HG02678 (cell line): ENCODE results near the gene ADGRF3.
"Not testable (repeated sequence)": the region's sequence is repeated elsewhere in the genome, so short reads cannot be mapped to it uniquely, and the experiment has no call there.

ENCODE experiments used
- ATAC-seq: cut with Tn5 transposase; IDR thresholded peaks from one replicate; pipeline ENCODE4 v1.9.1; 2021; ENCODE audit warnings: mild to moderate bottlenecking, moderate library complexity; ENCODE audit not compliant: unreplicated experiment

The ADGRF3 gene

DNA sequence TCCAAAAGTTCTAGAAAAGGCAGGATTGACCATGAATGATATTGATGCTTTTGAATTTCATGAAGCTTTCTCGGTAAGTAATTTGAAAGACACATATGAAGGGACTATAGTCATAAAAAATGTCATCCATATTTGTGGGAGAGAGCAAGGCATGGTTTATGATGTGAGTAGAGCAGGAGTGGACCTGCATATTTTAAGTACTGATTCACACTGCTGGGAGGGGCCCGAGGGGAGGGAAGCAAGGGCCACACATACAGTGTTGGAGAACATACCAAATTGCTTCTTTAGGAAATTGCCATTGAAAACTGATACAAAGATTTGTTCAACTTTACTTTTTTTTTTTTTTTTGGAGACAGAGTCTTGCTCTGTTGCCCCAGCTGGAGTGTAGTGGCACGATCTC is 62.5 kb downstream of the ADGRF3 start:
- no peak for ATAC-seq

DNA sequence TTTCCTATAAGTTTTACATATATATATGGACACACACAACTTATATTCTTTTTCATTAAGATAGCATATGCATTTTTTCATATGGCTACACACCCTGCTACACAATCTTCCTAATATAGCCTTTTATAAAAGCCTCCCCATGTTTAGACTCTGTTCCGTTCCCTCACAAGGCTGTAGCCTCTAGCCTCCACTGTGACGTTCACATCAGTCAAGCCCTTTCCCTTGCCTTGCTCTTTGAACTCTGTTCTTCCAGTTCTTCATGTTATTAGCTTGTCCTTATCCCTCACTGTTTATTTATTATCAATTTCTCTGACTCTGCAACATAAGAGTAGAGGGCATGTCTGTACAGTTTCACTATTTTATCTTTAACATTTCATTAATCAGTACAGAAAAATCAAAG is 63.0 kb downstream of the ADGRF3 start:
- no peak for ATAC-seq

DNA sequence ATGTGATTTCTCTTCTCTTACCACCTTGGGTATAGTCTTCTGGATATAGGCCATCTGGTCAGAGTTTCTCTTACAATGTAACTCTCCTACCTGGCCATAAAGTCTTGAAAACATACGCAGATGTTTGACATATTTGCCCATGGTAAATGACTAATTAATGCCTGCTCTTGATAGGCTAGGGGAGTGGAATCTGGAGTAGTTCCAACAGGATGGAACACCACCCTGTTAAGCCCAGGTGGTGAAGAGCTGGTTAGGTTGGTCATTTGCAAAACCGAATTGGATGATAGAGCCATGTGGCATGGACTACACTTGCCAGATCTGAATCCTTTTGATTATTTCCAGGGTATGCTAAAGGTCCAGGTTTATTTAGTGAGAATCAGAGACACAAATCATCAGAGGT is 65.4 kb downstream of the ADGRF3 start:
- no peak for ATAC-seq

DNA sequence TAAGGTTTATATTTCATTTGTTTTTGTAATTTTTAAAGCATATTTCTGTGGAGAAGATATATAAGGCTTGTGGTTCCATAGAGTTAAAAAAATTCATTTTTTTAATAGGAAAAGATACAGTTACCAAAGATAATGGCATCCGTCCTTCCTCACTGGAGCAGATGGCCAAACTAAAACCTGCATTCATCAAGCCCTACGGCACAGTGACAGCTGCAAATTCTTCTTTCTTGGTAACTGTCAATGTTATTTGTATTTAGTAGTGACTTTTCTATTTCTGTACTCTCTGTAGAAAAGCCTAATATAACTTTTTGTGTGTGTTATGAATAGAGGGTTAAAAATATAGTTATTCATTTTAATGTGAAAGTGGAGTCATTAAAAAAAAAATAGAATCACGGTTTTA is 66.7 kb downstream of the ADGRF3 start:
- ATAC-seq, result no peak

- ATAC-seq, result no peak
These were observed 69.9 kb downstream of the ADGRF3 start for GRCh38 chr2:26276484-26277227.

GRCh38 chr2:26274058-26274613 is 72.5 kb downstream of the ADGRF3 start:
- ATAC-seq, result no peak

DNA sequence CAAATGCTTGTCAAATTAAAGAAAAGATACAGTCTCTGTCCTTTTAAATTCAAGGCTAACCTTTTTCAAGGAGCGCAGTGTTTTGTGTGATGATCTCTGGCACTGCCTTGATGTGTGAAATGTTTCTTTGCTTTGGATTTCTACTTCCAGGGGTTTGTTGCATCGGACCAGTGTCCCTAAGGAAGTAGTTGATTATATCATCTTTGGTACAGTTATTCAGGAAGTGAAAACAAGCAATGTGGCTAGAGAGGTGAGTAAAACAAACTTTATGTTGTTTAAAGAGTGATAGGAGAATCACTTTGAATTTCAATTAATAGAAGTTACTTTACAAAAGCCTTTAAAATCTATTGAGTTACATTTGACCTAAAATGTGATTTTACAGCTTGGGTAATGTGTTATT is 73.1 kb downstream of the ADGRF3 start:
- ATAC-seq, result no peak

- ATAC-seq, result no peak
These were observed 76.2 kb downstream of the ADGRF3 start for GRCh38 chr2:26270373-26270772.

- no peak for ATAC-seq
These were observed 76.9 kb downstream of the ADGRF3 start for GRCh38 chr2:26269571-26270158.

DNA sequence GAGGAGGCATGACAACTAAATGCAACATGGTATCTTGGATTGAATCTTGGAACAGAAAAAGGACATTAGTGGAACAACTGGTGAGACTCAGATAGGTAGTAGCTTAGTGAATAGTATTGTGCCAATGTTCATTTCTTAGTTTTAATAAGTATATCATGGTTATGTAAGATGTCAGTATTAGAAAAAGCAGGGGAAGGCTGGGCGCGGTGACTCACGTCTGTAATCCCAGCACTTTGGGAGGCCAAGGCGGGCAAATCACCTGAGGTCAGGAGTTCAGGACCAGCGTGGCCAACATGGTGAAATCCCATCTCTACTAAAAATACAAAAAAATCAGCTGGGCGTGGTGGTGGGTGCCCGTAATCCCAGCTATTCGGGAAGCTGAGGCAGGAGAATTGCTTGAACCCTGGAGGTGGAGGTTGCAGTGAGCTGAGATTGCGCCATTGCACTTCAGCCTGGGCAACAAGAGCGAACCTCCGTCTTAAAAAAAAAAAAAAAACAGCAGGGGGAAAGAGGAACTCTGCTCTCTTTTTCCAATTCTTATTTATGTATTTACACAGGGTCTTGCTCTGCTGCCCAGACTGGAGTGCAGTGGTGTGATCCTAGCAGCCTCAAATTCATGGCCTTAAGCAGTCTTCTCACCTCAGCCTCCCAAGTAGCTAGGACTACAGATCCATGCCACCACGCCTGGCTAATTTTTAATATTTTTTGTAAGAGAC is 77.8 kb downstream of the ADGRF3 start:
- not testable (repeated sequence) for ATAC-seq

DNA sequence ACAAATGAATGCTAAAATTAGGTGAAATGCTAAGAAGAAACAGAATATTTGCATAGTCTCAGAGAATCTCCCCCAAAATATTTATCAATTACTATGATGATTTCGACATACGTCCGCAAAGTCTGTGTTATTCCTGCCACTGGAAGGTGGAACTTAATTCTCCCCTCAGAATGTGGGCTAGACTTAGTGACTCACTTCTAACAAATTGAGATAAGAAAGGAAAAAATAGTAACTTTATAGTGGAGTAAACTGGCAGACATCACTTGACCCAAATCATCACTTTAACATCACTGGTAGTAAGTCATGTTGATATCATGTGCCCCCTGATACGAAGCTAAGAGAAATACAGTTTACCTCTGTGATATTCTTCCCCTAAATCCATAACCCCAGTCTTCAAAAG is 78.4 kb downstream of the ADGRF3 start:
- no peak for ATAC-seq

DNA sequence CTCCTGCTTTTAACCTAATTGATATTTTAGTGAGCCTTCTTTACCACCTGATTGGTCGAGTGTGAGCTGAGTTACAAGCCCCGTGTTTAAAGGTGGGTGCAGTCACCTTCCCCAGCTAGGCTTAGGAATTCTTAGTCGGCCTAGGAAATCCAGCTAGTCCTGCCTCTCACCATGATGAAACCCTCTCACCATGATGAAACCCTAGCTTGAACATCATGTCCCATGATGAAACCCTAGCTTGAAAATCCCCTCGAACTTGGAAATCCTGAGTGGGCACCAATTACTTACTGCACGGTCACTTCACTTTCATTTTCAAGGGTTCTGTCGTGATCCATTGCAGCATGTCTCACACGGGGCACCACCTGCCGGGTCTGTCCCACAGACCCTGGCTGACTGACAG is 87.8 kb downstream of the ADGRF3 start:
- not testable (repeated sequence) for ATAC-seq
